Central memory CD8-positive, alpha-beta T cell (primary cell): ENCODE results near the gene ZBTB17.

Experiments
- ATAC-seq: fragments of 150-1000 bp; cut with Tn5 transposase; replicated peaks from 2 replicates; pipeline ENCODE4 v1.10.0; 2022; ENCODE audit warnings: mild to moderate bottlenecking, moderate FRiP score, moderate number of reproducible peaks; ENCODE audit not compliant: poor library complexity, severe bottlenecking; ENCODE audit errors: extremely low read depth
- DNase-seq, 2 donors: peaks; one replicate each; pipeline ENCODE4 v3.0.0; 2021; ENCODE audit warnings: low spot score in 2 of 2
- H3K27ac Mint-ChIP-seq: one replicate; pipeline ENCODE4 v1.8.0; 2022; ENCODE audit warnings: low read depth, mild to moderate bottlenecking, moderate library complexity, mixed read lengths
- H3K27me3 Mint-ChIP-seq: one replicate; pipeline ENCODE4 v1.8.0; 2022; ENCODE audit warnings: mixed read lengths
- H3K36me3 Mint-ChIP-seq: one replicate; pipeline ENCODE4 v1.8.0; 2022; ENCODE audit warnings: mild to moderate bottlenecking, moderate library complexity, mixed read lengths; ENCODE audit not compliant: insufficient read depth
- H3K4me1 Mint-ChIP-seq: one replicate; pipeline ENCODE4 v1.8.0; 2022; ENCODE audit warnings: mixed read lengths
- H3K4me3 Mint-ChIP-seq: one replicate; pipeline ENCODE4 v1.8.0; 2022; ENCODE audit warnings: mild to moderate bottlenecking, moderate library complexity, mixed read lengths
- H3K9me3 Mint-ChIP-seq: one replicate; pipeline ENCODE4 v1.8.0; 2022; ENCODE audit warnings: mixed read lengths

ZBTB17 gene

GRCh38 chr1:15944308-15945010, 31.4 kb downstream of the ZBTB17 start:
- Mint-ChIP-seq H3K9me3 (no peaks in the 10 kb centered on the region), H3K4me3 (no peak overlapping the region), H3K36me3 (peaks cover 26% of the 10 kb centered on the region), H3K27ac (no peak overlapping the region), H3K27me3 (no peaks in the 10 kb centered on the region), H3K4me1 (peaks cover 23% of the 10 kb centered on the region)
- DNase-seq (no peak), ATAC-seq (no peak)

- no peaks in the 10 kb centered on the region for H3K9me3 Mint-ChIP-seq
- no peak overlapping the region for H3K27ac Mint-ChIP-seq
- ATAC-seq (no peak), DNase-seq (no peak)
- H3K4me1 Mint-ChIP-seq = peaks cover 17% of the 10 kb centered on the region
- H3K4me3 Mint-ChIP-seq = no peak overlapping the region
- H3K36me3 Mint-ChIP-seq = peaks cover 28% of the 10 kb centered on the region
- H3K27me3 Mint-ChIP-seq = no peaks in the 10 kb centered on the region
Measured at GRCh38 chr1:15943992-15944307, 32.0 kb downstream of the ZBTB17 start.

- H3K4me3 Mint-ChIP-seq = no peak overlapping the region
- peaks cover 28% of the 10 kb centered on the region for H3K36me3 Mint-ChIP-seq
- peaks cover 15% of the 10 kb centered on the region for H3K4me1 Mint-ChIP-seq
- H3K27ac Mint-ChIP-seq = no peak overlapping the region
- H3K9me3 Mint-ChIP-seq = no peaks in the 10 kb centered on the region
- no peak for ATAC-seq
- DNase-seq = no peak
- H3K27me3 Mint-ChIP-seq = no peaks in the 10 kb centered on the region
Measured at GRCh38 chr1:15943328-15943991, 32.4 kb downstream of the ZBTB17 start.

GRCh38 chr1:15942661-15943327, 33.1 kb downstream of the ZBTB17 start:
- no peaks in the 10 kb centered on the region for H3K27me3 Mint-ChIP-seq
- H3K9me3 Mint-ChIP-seq = no peaks in the 10 kb centered on the region
- H3K27ac Mint-ChIP-seq = peak overlapping the region; percentile 38
- H3K4me3 Mint-ChIP-seq = no peak overlapping the region
- no peak for ATAC-seq
- H3K36me3 Mint-ChIP-seq = peaks cover 33% of the 10 kb centered on the region
- DNase-seq = no peak
- H3K4me1 Mint-ChIP-seq = peaks cover 8% of the 10 kb centered on the region

GRCh38 chr1:15941899-15942660, 33.8 kb downstream of the ZBTB17 start:
- peaks cover 34% of the 10 kb centered on the region for H3K36me3 Mint-ChIP-seq
- ATAC-seq = no peak
- DNase-seq = no peak
- H3K4me3 Mint-ChIP-seq = no peak overlapping the region
- no peaks in the 10 kb centered on the region for H3K27me3 Mint-ChIP-seq
- peak overlapping the region; percentile 38 for H3K27ac Mint-ChIP-seq
- no peaks in the 10 kb centered on the region for H3K9me3 Mint-ChIP-seq
- H3K4me1 Mint-ChIP-seq = peaks cover 1% of the 10 kb centered on the region

GRCh38 chr1:15941044-15941840, 34.7 kb downstream of the ZBTB17 start:
- Mint-ChIP-seq H3K4me3 (no peak overlapping the region), H3K4me1 (no peaks in the 10 kb centered on the region), H3K27ac (no peak overlapping the region), H3K36me3 (peaks cover 35% of the 10 kb centered on the region), H3K9me3 (no peaks in the 10 kb centered on the region), H3K27me3 (no peaks in the 10 kb centered on the region)
- ATAC-seq = no peak
- DNase-seq = no peak

- ATAC-seq (no peak), DNase-seq (no peak)
- H3K9me3 Mint-ChIP-seq = no peaks in the 10 kb centered on the region
- H3K27ac Mint-ChIP-seq = no peak overlapping the region
- H3K36me3 Mint-ChIP-seq = peaks cover 38% of the 10 kb centered on the region
- no peak overlapping the region for H3K4me3 Mint-ChIP-seq
- no peaks in the 10 kb centered on the region for H3K4me1 Mint-ChIP-seq
- H3K27me3 Mint-ChIP-seq = no peaks in the 10 kb centered on the region
Measured at GRCh38 chr1:15940110-15941043, 35.5 kb downstream of the ZBTB17 start.

- DNase-seq (no peak), ATAC-seq (no peak)
- Mint-ChIP-seq H3K36me3 (peaks cover 43% of the 10 kb centered on the region), H3K27ac (peak overlapping the region; percentile 86), H3K4me1 (no peaks in the 10 kb centered on the region), H3K27me3 (no peaks in the 10 kb centered on the region), H3K9me3 (no peaks in the 10 kb centered on the region), H3K4me3 (no peak overlapping the region)
Measured at GRCh38 chr1:15939181-15940109, 36.5 kb downstream of the ZBTB17 start.

- no peaks in the 10 kb centered on the region for H3K9me3 Mint-ChIP-seq
Measured at GRCh38 chr1:15938628-15939161, 37.2 kb downstream of the ZBTB17 start.

GRCh38 chr1:15937706-15938168, 38.2 kb downstream of the ZBTB17 start:
- Mint-ChIP-seq H3K27ac (no peak overlapping the region), H3K4me3 (no peak overlapping the region), H3K4me1 (no peaks in the 10 kb centered on the region), H3K9me3 (no peaks in the 10 kb centered on the region), H3K36me3 (peaks cover 50% of the 10 kb centered on the region), H3K27me3 (no peaks in the 10 kb centered on the region)
- DNase-seq = no peak
- no peak for ATAC-seq

More at GRCh38 chr1:15938628-15939161, 37.2 kb downstream of the ZBTB17 start:
- ATAC-seq (no peak), DNase-seq (no peak)
- Mint-ChIP-seq H3K27me3 (no peaks in the 10 kb centered on the region), H3K4me3 (no peak overlapping the region), H3K36me3 (peaks cover 46% of the 10 kb centered on the region), H3K4me1 (no peaks in the 10 kb centered on the region), H3K27ac (peak overlapping the region; percentile 86)
